Measurements from ENCODE around the gene CSF2. TPM values are rescaled to one million over a fixed set of nuclear protein-coding genes. Genes with fewer than 3 reads are reported as not detected.

The CSF2 gene
- total RNA-seq, 2 donors from 2014 or later, result not detected

- TF ChIP-seq CTCF (IDR thresholded peaks at IDR 0.05), result no peak
- Histone ChIP-seq H3K9me3 (no peaks in the 10 kb centered on the region), H3K4me3 (no peak overlapping the region), H3K36me3 (no peaks in the 10 kb centered on the region), H3K27me3 (replicated peaks; ENCODE audit: insufficient read depth) (no peaks in the 10 kb centered on the region), H3K27ac (no peak overlapping the region), H3K4me1 (ENCODE audit: control insufficient read depth in 1 of 2, low read depth in 2 of 2) (peaks cover 0 to 9% of the 10 kb centered on the region in 2 donors)
- ATAC-seq (ENCODE audit: insufficient number of reproducible peaks, low FRiP score, low read depth), result no peak
- no peak for DNase-seq (ENCODE audit: low spot score)
Measured at GRCh38 chr5:132095424-132095972, 21.9 kb downstream of the CSF2 start.

DNA sequence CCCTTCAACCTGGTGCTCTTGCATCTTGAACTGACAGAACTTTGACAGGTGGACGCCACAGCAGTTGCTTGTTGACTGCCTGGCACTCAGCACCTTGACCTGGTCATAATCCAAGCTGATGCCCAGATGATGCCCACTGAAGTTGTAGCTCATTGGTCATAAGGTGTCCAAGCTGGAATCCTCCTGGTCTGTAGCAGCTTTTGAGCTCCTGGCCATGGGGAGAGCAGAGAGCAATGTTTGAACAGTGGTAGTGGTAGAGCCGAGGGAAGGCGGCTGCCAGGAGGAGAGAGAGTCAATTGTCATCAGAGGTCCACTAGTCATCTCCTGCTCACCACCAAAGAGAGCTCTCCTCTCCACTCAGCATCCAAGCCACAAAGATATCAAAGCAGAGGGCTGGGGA lies 23.3 kb downstream of the CSF2 start:
- Histone ChIP-seq H3K27ac (no peak overlapping the region), H3K9me3 (no peaks in the 10 kb centered on the region), H3K4me3 (no peak overlapping the region), H3K27me3 (replicated peaks; ENCODE audit: insufficient read depth) (no peaks in the 10 kb centered on the region), H3K36me3 (no peaks in the 10 kb centered on the region), H3K4me1 (ENCODE audit: control insufficient read depth in 1 of 2, low read depth in 2 of 2) (peaks cover 0 to 9% of the 10 kb centered on the region in 2 donors)
- TF ChIP-seq CTCF (IDR thresholded peaks at IDR 0.05), result no peak
- DNase-seq (ENCODE audit: low spot score) (no peak), ATAC-seq (ENCODE audit: insufficient number of reproducible peaks, low FRiP score, low read depth) (no peak)

GRCh38 chr5:132098151-132098594 lies 24.6 kb downstream of the CSF2 start:
- Histone ChIP-seq H3K4me1 (ENCODE audit: control insufficient read depth in 1 of 2, low read depth in 2 of 2) (peaks cover 2 to 17% of the 10 kb centered on the region in 2 donors), H3K4me3 (no peak overlapping the region), H3K27me3 (replicated peaks; ENCODE audit: insufficient read depth) (no peaks in the 10 kb centered on the region), H3K36me3 (no peaks in the 10 kb centered on the region), H3K9me3 (no peaks in the 10 kb centered on the region), H3K27ac (peak overlapping the region in 1 of 2 donors; percentile 0)
- ATAC-seq (ENCODE audit: insufficient number of reproducible peaks, low FRiP score, low read depth) (no peak), DNase-seq (ENCODE audit: low spot score) (no peak)
- TF ChIP-seq CTCF (IDR thresholded peaks at IDR 0.05), result no peak

- H3K27ac ChIP-seq, result peak overlapping the region in 1 of 2 donors; percentile 0
- no peak for TF ChIP-seq CTCF (IDR thresholded peaks at IDR 0.05)
- no peaks in the 10 kb centered on the region for H3K27me3 ChIP-seq (replicated peaks; ENCODE audit: insufficient read depth)
- DNase-seq (ENCODE audit: low spot score) (no peak), ATAC-seq (ENCODE audit: insufficient number of reproducible peaks, low FRiP score, low read depth) (no peak)
- H3K36me3 ChIP-seq, result no peaks in the 10 kb centered on the region
- peaks cover 7 to 22% of the 10 kb centered on the region in 2 donors for H3K4me1 ChIP-seq (ENCODE audit: control insufficient read depth in 1 of 2, low read depth in 2 of 2)
- no peaks in the 10 kb centered on the region for H3K9me3 ChIP-seq
- no peak overlapping the region for H3K4me3 ChIP-seq
Measured at GRCh38 chr5:132098621-132099020, 25.0 kb downstream of the CSF2 start.

DNA sequence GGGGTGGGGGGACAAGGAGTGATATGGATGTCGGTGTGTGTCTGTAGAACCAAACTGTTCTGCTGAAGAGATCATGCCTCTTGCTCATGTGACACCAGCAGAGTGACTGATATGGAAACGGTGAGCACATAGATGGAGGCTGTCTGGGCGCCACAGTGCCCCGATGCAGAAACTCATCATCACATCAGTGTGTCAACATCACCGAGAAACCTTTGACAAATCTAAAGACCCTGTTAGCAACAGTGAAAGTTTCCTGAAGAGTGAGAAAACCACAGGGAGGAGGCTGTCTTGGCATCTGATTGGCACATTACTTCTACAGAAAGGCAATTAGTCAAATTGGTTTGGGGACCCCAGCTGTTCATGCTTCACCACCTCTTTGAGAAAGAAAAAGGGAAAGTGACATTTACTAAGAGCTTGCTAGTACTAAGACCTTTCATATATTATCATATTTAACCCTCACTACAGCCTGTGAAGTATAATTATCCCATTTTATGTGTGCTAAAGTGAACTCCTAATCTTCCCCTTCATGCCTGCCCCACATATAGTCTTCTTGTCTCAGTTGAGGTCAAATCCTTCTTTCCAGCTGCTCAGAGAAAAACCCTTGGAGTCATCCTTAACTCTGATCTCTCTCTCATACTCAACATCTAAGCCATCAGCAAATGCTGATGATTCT lies 25.6 kb downstream of the CSF2 start:
- no peak for DNase-seq (ENCODE audit: low spot score)
- no peak overlapping the region for H3K27ac ChIP-seq
- TF ChIP-seq CTCF (IDR thresholded peaks at IDR 0.05), result no peak
- no peak for ATAC-seq (ENCODE audit: insufficient number of reproducible peaks, low FRiP score, low read depth)
- H3K27me3 ChIP-seq (replicated peaks; ENCODE audit: insufficient read depth), result no peaks in the 10 kb centered on the region
- H3K36me3 ChIP-seq, result no peaks in the 10 kb centered on the region
- H3K4me1 ChIP-seq (ENCODE audit: control insufficient read depth in 1 of 2, low read depth in 2 of 2), result peaks cover 13 to 27% of the 10 kb centered on the region in 2 donors
- H3K4me3 ChIP-seq, result no peak overlapping the region
- no peaks in the 10 kb centered on the region for H3K9me3 ChIP-seq
